OCI-M2 (cell line): ENCODE results near the gene ASB16.

Experiments used
- DNase-seq: peaks from one replicate; lab custom pipeline; 2025; ENCODE audit not compliant: unreplicated experiment; lab: John Stamatoyannopoulos, UW

ASB16 gene

GRCh38 chr17:44207319-44207718, 36.8 kb downstream of the ASB16 start:
- no peak for DNase-seq

GRCh38 chr17:44207743-44208142, 37.2 kb downstream of the ASB16 start:
- DNase-seq, result no peak

GRCh38 chr17:44209786-44210341, 39.4 kb downstream of the ASB16 start:
- DNase-seq, result no peak

- DNase-seq, result no peak
These were observed 40.1 kb downstream of the ASB16 start for GRCh38 chr17:44210342-44211192.

GRCh38 chr17:44211281-44212265, 41.1 kb downstream of the ASB16 start:
- DNase-seq, result no peak

- DNase-seq, result no peak
These were observed 42.3 kb downstream of the ASB16 start for GRCh38 chr17:44212507-44213402.

GRCh38 chr17:44213403-44214229, 43.1 kb downstream of the ASB16 start:
- DNase-seq, result no peak

- no peak for DNase-seq
These were observed 43.7 kb downstream of the ASB16 start for GRCh38 chr17:44214230-44214494.

GRCh38 chr17:44214896-44215295, 44.4 kb downstream of the ASB16 start:
- no peak for DNase-seq

GRCh38 chr17:44216173-44216572, 45.7 kb downstream of the ASB16 start:
- no peak for DNase-seq

GRCh38 chr17:44216694-44217093, 46.2 kb downstream of the ASB16 start:
- DNase-seq, result no peak

GRCh38 chr17:44217738-44218343, 47.3 kb downstream of the ASB16 start:
- no peak for DNase-seq

- no peak for DNase-seq
These were observed 48.0 kb downstream of the ASB16 start for GRCh38 chr17:44218344-44219107.

- DNase-seq, result no peak
These were observed 48.7 kb downstream of the ASB16 start for GRCh38 chr17:44219108-44219615.

GRCh38 chr17:44219616-44220212, 49.2 kb downstream of the ASB16 start, which contains the start of gene UBTF:
UBTF (minus strand) TSS chr17:44219675; CDS start chr17:44218229, 1,446 bp downstream.
- DNase-seq, result no peak

- DNase-seq, result no peak
These were observed 49.9 kb downstream of the ASB16 start for GRCh38 chr17:44220213-44221083.
